HG03060 (cell line): Measurements from ENCODE around the gene OR51A2.
"Not testable (repeated sequence)": the region's sequence is repeated elsewhere in the genome, so short reads cannot be mapped to it uniquely, and the experiment has no call there.

Experiments
- ATAC-seq: cut with Tn5 transposase; IDR thresholded peaks from one replicate; pipeline ENCODE4 v1.9.1; 2021; ENCODE audit warnings: low read depth, moderate number of reproducible peaks; ENCODE audit not compliant: unreplicated experiment

OR51A2 gene

GRCh38 chr11:4955613-4956012, at the start of gene OR51A2:
OR51A2 (minus strand) TSS chr11:4955713; CDS start chr11:4955713, 0 bp downstream.
- ATAC-seq = not testable (repeated sequence)

DNA sequence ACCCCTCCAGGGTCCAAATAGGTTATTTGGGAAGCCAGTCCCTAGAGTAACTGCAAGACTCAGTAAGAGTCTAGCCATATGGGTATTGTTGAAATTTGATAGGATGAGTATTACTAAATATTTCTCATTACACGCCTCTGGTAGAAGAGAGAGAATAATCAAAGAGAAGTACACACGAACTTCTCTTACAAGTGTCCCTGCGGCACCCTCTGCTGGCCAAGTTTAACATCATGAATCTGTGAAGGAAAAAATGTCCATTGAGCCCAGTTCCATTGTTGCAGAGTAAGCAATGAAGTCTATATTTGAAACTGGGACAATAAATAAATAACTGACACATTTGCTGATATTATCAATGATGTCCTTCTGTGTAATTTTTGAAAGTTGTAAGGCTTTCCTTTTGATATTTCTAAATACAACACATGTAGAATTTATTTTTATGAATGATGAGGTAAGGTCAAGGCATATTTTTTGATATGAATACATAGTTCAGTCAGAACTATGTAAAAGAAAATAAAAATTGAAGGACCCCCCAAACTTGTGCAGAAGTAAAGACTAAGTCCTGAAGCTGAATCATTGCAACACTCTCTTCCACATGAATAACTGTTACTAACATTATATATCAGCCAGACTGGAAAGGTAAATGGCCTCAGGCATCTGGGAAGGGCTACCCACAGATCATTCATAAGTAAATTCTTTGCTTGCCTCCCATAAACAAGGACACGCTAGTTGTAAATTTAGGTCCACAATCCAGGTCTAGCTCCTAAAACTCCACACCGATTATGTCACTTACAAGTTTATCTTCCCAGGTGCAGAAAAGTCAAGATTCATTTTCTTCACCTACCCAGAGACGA, 49.1 kb upstream of the OR51A2 start:
- no peak for ATAC-seq

DNA sequence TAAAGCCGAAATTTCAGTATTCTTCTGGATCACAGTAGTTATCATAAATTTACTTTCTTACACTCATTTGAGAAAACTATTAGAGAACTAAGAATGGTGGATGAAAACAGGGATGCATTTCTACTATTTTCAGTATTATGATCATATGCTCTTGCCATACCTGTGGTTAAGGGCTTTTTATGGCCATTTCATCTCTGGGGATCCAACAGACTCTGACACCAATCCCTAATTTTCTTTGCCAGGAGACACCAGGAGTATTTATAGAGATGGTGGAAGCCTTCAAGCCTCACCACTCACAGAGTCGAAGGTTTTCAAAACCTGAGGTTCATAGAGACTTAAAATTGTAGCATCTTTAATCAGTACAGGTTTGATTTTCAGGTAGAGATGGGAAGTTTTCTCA, 39.0 kb upstream of the OR51A2 start, which contains the start of gene OR51L1:
TSS of gene OR51L1 (plus strand) at position 301 of the 400 bp plus-strand sequence. CDS start 4,132 bp downstream, outside the sequence.
- ATAC-seq = no peak

DNA sequence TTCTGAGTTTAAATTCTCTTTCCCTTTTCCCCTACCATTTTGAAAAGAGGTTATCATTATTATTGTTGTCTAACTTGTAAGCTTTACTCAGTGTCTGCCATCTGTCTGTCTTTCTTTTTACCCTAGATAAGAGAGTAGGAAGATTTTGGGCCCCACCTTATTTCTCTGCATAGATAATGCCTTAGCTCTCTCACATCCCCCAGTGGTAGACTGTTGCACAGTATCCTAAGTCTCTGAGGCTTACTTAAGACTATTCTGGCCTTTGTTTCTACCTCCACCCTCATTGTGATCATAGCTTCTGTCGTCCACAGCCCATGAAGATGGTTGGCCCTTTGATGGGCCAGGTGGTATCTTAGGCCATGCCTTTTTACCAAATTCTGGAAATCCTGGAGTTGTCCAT, 35.5 kb upstream of the OR51A2 start:
- no peak for ATAC-seq

DNA sequence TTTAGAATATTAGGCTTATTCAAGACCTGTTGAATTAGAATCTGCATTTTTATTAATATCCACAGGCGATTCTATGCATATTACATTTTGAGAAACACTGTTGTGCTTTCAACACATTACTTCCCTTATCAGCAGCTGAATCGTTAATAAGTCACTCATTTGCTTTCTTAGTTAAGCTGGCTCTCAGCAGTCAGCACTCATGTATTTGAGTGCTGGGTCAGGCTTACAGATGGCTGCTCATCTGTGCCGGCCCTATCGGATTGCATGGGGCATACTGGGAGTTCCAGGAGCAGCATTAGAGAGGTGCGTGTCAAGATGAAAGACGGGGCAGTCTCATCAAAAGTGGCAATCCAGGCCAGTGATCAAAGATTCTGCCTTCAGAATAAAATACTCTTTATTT, 28.3 kb upstream of the OR51A2 start:
- ATAC-seq = no peak

GRCh38 chr11:4982678-4983077, 27.2 kb upstream of the OR51A2 start:
- ATAC-seq = no peak

- ATAC-seq = no peak
Measured at GRCh38 chr11:4979036-4979435, 23.5 kb upstream of the OR51A2 start.

GRCh38 chr11:4975436-4975835, 19.9 kb upstream of the OR51A2 start:
- ATAC-seq = no peak

GRCh38 chr11:4962816-4963215, 7.3 kb upstream of the OR51A2 start:
- ATAC-seq = no peak

GRCh38 chr11:4960877-4961276, 5.4 kb upstream of the OR51A2 start:
- ATAC-seq = no peak

- ATAC-seq = no peak
Measured at GRCh38 chr11:4957396-4957795, 1.9 kb upstream of the OR51A2 start.

- no peak for ATAC-seq
Measured at GRCh38 chr11:4947505-4947904, 8.0 kb downstream of the OR51A2 start, which contains the start of gene OR51A4. OR51A4 (minus strand) TSS chr11:4947605; CDS start chr11:4947100, 505 bp downstream.

- no peak for ATAC-seq
Measured at GRCh38 chr11:4936745-4937144, 18.8 kb downstream of the OR51A2 start.

DNA sequence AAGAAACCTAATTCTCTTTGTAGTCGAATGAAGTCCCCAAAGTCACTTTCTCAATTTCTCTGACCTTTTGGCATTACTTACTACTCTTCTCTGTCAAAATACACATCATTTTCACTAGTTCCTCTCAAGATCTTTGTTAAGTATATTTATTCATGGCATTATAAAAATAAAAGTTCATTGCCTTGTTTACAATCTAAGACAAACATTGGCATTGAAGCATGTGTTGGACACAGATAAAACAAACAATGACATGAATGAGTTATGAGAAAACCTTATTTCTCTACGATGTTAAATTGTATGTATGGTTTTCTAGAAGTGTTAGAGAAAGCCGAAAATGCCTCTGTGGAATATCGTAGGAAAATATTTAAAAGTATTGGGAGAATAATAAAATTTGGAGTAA, 22.8 kb downstream of the OR51A2 start:
- ATAC-seq = no peak

- ATAC-seq = no peak
Measured at GRCh38 chr11:4926608-4927007, 28.9 kb downstream of the OR51A2 start.

DNA sequence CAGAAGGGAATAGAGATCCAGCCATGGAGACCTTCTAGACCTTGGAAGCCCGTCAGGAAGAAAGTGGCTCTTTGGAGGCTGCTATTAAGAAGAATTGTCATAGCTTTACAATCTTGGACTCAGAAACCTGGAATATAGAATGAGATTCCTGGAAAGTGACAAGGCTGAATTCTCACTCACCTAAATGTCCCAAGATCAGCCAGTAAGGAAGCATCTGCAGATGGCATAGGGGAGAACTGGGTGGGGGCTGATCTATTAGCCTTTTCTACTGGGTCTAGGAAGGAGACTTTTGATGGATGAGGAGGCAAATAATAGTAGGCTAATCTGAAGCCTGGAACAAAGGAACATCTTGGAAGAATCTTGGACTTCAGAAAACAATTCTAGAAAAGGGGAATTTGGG, 31.3 kb downstream of the OR51A2 start, which contains the start of gene OR51G1:
TSS of gene OR51G1 (minus strand) at position 101 of the 400 bp plus-strand sequence. CDS start at position 101, 0 bp downstream.
- no peak for ATAC-seq

GRCh38 chr11:4922304-4922703, 33.2 kb downstream of the OR51A2 start:
- no peak for ATAC-seq

- no peak for ATAC-seq
Measured at GRCh38 chr11:4921796-4922195, 33.7 kb downstream of the OR51A2 start.

DNA sequence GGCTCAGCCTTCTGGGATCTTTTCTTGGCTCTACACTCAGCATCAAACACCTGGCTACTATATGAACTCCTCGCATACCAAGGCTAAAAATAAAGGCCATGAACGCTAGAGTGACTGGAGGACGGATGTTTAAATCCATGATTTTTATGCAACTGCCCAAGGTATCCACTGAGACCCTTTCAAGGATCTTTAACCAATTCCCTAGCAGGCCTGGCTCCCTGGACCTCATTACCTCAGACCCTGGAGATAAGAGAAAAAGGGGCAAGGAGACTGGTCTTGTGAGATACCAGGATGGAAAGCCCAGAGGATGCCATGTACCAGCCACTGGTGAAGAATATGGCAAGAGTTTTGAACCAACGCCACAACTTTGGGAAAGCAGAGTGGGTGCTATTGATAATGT, 36.3 kb downstream of the OR51A2 start, which contains the start of gene OR51G2:
TSS of gene OR51G2 (minus strand) at position 101 of the 400 bp plus-strand sequence. CDS start 3,687 bp downstream, outside the sequence.
- no peak for ATAC-seq

DNA sequence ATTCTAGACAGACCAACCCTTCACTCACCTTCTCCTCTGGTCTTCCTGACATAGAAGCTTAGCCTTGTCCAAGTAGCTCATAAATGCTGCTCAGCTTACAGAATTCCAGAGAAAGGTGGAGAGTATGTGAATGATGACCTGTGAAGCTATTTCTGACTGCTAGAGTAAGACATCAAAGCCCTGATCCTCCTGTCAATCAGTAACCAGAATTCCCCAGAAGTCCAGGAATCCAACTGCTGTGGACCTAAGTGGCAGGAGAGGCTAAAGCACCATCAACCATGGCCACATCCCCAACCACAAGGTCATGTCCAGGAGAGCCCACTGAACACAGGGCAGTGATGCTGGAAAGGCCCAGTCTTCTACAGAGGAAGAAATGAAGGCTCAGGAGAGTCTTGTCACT, 38.9 kb downstream of the OR51A2 start:
- ATAC-seq = no peak
